SKM-1 (cell line): ENCODE results near the gene TCEAL2.
"Not testable (repeated sequence)": the region's sequence is repeated elsewhere in the genome, so short reads cannot be mapped to it uniquely, and the experiment has no call there.

ENCODE experiments used
- DNase-seq: peaks from one replicate; lab custom pipeline; 2025; ENCODE audit not compliant: unreplicated experiment; lab: John Stamatoyannopoulos, UW

TCEAL2 gene

GRCh38 chrX:102125436-102125835 lies at the start of gene TCEAL2:
TSS of gene TCEAL2 (plus strand) at chrX:102125679. CDS start at chrX:102126831, 1,152 bp downstream.
- DNase-seq: not testable (repeated sequence)

- DNase-seq: no peak
Measured at GRCh38 chrX:102077426-102077825, 48.1 kb upstream of the TCEAL2 start.

GRCh38 chrX:102085706-102086105 lies 39.8 kb upstream of the TCEAL2 start:
- DNase-seq: no peak

DNA sequence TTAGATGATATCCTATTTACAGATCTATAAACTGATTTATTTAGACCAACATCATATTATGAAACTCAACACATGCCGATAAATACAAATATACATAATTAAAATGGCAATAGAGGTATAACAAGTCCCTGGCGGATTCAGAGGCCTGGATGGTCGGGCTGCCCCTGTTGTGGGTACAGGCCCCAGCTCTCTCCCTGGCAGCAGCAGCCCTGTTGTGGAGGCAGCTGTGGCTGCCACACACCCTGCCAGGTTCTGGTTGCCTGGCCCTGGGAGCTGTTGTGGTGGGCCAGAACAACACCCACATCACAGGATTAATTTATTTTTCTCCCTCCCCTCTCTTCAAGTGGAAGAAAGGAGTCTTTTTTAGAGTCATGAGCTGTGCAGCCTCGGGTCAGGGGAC lies 12.1 kb upstream of the TCEAL2 start:
- no peak for DNase-seq

DNA sequence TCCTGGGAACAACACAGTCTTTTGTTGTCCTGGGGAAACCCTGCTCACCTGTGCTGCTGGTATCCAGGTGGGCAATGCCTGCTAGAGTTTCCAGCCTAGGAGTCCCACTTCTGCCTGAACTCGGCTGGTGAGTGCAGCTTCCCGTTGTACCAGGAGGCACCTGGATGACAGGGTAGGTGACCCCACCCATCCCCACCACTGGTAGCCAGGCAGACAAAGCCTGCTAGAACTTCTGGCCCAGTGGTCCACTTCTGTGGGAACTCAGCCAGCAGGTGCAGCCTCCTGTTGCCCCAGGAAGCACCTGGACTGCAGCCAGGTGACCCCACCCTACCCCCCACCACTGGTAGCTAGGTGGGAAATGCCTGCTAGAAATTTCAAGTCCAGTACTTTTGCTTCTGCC lies 9.7 kb upstream of the TCEAL2 start:
- no peak for DNase-seq

DNA sequence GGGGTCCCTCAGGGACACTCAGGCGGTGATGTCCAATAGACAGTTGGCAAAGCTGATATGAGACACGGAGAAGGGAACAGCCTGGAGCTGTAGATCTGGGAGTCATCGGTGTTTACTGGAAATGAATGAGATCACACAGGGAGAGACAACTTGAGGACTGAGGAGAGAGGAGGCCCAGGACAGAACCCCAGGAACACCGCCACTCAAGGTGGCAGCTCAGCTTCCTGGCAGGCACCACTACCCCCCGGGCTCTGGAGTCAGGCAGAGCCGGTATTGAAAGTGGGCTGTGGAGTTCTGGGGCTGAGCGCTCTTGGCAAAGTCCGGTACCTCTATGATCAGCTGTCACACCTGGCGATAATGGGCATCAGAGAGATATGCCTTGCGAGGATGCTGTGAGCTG lies 465 bp upstream of the TCEAL2 start:
- DNase-seq: not testable (repeated sequence)

DNA sequence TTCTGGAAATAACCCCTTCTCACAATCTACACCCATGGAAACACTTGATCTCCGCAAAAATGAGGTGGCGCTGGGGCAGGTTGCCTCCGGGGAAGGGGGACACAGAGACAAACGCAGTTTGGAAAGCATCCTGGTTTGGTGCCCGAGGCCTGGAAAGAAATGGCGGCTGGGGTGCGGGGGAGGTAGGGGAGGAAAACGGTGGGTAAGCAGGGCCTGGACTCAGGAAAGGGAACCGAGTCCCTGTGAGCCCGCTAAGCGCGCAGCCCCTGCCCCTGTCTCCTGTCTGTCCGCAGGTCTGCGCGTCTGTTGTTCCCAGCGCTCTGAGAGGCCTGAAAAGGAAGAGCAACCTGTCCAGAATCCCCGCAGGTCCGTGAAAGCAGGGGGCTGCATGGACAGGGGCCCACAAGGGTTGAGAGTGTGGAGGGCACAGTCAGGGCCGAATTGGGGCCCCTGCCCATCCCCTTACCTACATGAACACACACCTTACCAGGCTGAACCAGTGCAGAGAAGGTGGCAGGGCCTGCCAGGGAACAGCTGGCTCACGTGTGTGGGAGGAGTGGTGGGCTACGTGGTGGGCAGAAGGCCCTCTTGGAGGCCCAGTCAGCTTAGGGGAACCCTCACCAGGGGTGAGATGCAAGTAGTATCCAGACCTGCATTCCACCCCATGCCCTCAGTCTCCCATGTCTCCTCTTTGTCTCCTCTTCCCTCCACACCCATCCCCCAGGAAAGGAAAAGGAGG lies 770 bp downstream of the TCEAL2 start:
- DNase-seq: not testable (repeated sequence)

DNA sequence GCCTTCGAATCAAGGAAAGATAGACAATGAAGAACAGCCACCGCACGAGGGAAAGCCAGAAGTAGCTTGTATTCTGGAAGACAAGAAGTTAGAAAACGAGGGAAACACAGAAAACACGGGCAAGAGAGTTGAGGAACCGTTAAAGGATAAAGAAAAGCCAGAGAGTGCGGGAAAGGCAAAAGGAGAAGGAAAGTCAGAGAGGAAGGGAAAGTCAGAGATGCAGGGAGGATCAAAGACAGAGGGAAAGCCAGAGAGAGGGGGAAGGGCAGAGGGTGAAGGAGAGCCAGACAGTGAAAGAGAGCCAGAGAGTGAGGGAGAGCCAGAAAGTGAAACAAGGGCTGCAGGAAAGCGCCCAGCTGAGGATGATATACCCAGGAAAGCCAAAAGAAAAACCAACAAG lies 1.4 kb downstream of the TCEAL2 start:
- DNase-seq: no peak

DNA sequence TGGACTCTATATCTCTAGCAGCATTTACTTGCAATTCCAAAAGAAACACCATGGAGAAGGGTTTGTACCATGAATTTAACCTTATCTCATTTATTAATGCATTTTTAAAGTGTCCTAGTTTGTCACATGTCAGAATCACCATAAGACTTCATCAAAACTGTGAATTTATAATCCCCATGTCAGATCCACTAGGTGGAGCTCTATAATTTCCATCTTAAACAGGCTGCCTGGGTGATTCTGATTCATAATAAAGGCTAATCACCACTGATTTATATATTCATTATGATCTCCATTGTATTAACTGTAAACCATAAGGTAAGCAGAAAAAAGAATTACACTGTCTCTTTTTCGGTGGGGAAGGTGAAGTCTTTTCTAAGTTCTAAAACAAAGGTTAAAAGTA lies 4.0 kb downstream of the TCEAL2 start:
- DNase-seq: no peak

DNA sequence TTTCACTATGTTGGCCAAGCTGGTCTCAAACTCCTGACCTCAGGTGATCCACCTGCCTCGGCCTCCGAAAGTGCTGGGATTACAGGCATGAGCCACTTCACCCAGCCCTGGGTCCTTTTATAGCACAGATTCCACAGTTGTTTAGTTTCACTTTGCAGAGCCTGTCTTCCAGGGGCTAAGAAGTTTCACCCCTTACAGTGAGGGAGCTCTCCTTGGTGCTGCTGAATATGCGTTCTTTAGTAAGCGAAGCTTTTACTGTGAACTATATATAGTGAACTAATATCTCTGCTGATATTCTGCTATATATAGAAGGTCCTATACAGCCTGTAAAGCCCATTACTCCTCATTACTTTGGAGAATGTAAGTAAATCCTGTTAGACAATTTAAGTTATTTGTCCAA lies 12.6 kb downstream of the TCEAL2 start:
- DNase-seq: no peak

DNA sequence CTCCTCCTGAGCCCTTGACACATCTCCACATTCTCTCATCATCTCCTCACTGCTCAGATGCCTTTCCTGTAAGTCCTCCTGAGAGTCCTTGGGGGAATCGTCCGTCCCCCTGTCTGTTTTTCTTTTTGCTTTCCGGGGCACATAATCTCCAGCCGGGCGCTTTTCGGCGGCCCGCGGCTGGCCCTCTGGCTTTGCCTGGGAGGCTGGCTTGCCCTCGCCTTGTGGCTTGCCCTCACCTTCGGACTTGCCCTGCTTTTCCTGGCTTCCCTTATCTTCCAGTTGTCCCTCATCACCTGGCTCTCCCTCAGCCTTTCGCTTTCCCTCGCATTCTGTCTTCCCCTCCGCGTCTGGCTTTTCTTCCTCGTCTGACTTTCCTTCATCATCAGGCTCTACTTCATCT lies 15.4 kb downstream of the TCEAL2 start:
- not testable (repeated sequence) for DNase-seq

GRCh38 chrX:102141631-102142030 lies 16.2 kb downstream of the TCEAL2 start:
- DNase-seq: not testable (repeated sequence)

GRCh38 chrX:102142274-102142673 lies 16.8 kb downstream of the TCEAL2 start, which contains the start of gene TCEAL6:
TSS of gene TCEAL6 (minus strand) at chrX:102142481.
- not testable (repeated sequence) for DNase-seq

DNA sequence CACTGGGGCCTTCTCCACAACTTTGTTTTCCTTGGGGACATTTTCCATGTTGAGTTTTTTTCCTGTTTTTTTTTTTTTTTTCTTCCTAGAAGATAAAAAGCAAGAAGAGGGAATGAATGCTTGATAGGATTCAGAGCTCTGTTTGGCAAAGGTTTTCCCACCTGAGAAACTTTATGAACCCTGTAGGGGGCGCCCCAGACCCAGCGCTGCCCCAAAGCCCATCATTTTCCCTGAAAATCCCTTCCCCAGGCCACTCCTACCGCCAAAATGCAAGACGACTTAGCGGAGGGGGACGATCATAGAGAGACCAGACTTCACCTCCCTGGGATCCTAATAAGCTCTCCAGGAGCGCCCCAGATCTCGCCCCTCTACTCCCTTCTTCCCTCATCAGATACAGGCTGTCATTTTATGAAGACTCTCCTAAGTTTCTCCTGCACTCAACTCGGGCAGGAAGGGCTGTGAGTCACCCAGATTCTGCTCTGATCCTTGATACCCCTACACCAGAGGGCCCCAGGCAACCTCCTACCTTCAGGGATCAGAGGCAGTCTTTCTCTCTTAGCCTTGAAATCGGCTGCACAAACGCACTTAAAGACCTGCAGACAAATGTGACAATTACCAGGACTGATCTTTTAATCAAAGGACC lies 28.9 kb downstream of the TCEAL2 start:
- DNase-seq: no peak

DNA sequence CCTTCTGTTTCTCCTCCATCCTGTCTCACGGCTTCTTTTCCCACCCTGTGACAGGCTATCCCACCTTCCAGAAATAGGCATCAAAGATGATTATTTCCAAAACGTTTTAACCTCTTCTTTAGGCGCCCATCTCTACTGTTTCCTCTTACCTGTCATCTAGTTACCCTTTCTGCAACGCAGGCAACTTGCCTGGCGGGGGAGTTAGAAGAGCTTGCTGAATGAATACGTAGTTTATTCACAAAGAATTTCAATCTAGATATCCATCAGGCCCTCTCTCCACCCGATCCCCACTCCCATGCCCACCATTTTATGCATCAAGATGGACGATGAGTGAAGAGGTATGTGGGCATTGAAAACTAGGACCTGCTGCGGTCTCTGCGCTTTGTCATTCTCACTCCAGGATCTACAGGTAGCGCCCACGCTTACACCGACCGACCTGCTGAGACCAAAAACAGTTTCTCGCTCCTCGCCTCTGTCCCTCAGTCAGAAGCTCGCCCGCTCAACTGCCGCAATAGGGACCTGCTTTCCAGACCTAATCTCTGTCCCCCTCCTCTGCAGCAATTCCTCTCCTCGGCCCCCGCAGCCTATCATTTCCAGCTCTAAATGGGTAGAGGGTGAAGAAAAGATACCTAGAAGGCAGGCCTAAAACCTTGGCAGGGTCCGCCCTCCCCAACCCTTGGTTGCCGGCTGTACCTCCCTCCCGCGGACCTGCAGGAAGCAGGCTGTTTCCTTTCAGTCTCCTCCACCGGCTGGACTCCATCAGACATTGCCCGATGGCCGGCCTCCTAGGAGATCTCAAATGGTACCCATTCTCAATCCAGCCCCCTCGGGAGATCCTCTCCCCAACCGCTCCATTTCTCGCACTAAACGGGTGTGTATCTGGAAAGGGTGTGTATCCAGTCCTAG lies 29.7 kb downstream of the TCEAL2 start:
- no peak for DNase-seq

DNA sequence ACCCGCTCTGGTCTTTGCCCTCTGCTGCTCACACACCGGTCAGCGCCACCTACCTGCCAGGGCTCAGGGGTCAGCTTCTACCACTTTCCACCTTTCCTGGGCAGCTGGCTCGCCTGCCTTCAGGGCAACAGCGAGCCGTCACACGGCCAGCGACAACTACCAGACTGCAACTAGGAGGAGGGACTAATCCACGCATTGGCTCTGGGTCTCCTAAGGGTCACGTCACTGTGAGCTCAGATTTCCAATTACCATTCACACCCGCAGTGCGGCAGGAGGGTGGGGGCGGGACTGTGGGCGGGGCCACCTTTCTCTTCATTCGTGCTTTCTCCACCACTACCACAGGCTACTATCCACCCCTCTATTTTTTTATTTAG lies 30.3 kb downstream of the TCEAL2 start, which contains the start of gene BEX5:
Gene BEX5 (minus strand): TSS at position 172 of the 374 bp plus-strand sequence. CDS start 1,712 bp downstream, outside the sequence.
- peak; percentile 3 for DNase-seq
